ENCODE measurements around the gene IL7R.

IL7R gene

DNA sequence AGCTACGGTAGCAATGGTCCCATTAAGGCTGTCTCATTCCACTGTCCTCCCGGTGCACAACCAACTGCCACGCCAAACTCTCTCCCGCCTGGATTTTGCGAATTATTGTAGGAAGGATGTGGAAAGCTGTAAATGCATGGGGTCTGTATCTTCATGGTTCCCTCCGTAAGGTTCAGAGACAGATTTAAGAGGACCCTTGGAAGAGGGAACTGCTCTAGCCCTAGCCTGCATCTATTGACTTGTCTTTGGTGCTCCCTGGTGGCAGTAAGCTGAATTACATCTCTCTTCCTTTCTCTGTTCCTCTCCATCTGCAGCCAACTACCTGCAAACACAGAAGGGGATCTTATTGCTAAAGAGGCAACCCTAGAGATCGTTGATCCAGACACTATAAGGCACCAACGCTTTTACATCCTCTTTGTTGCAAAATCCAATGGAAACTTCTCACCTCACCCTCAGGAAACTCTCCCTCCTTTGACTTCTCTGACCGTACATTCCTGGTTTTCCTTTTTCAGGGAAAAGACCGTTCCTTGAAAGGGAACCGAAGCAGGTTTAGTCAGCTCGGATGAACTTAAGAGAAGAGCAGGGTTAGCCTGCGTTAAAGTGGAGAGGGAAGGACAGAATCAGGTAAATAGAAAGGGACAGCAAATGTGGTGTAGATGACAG lies 69.8 kb downstream of the IL7R start:
- Histone ChIP-seq H3K4me3 (ENCODE audit: low read length) (no peak overlapping the region), H3K9ac (ENCODE audit: low read length) (no peak overlapping the region), H3K9me3 (ENCODE audit: control insufficient read depth, low read length) (no peaks in the 10 kb centered on the region), H3K4me1 (ENCODE audit: control insufficient read depth, insufficient read depth, low read length) (no peaks in the 10 kb centered on the region), H3K36me3 (ENCODE audit: control insufficient read depth, insufficient read depth, low read length) (no peaks in the 10 kb centered on the region), H3K27me3 (ENCODE audit: control insufficient read depth, insufficient read depth, low read length) (peaks cover 4% of the 10 kb centered on the region)
